ENCODE measurements around the gene DCAF11.

Gene DCAF11

DNA sequence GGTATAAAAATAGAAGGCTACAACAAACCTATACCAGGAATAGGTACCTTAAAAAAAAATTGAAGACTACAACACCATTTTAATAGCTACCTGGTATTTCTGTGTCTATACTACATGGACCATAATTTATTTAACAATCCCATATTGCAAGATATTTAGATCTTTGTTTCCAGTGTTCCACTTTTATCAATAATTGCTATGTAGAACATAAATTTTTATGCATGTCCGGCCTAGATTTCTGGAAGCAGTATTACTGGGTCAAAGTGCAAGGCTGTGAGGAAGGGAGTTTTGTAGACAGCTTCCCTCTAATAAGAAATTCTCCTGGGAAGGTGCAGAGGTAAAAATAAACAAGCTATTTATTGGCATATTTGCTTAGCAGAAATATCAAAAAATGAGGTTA lies 4.1 kb upstream of the DCAF11 start:
- in situ Hi-C loops (cut with MboI; ENCODE audit: low sequenced_read_pairs, unreplicated experiment), result no loop called here
- no peak for TF ChIP-seq CTCF (IDR thresholded peaks at IDR 0.05; ENCODE audit: borderline replicate concordance, control extremely low read depth, extremely low read depth, insufficient read depth, missing control alignments)

GRCh38 chr14:24113379-24113800 lies 1.2 kb upstream of the DCAF11 start:
- DNase-seq (ENCODE audit: low spot score), result no peak
- in situ Hi-C loops (cut with MboI; ENCODE audit: low sequenced_read_pairs, unreplicated experiment), result no loop called here
- no peak for TF ChIP-seq CTCF (IDR thresholded peaks at IDR 0.05; ENCODE audit: borderline replicate concordance, control extremely low read depth, extremely low read depth, insufficient read depth, missing control alignments)

More for the DNA sequence above, 4.1 kb upstream of the DCAF11 start:
- DNase-seq (ENCODE audit: low spot score), result no peak

GRCh38 chr14:24113801-24114531 lies 611 bp upstream of the DCAF11 start:
- in situ Hi-C loops (cut with MboI; ENCODE audit: low sequenced_read_pairs, unreplicated experiment), result no loop called here
- no peak for TF ChIP-seq CTCF (IDR thresholded peaks at IDR 0.05; ENCODE audit: borderline replicate concordance, control extremely low read depth, extremely low read depth, insufficient read depth, missing control alignments)
- peak; percentile 85 for DNase-seq (ENCODE audit: low spot score)

GRCh38 chr14:24115422-24116127 lies 998 bp downstream of the DCAF11 start:
- TF ChIP-seq CTCF (IDR thresholded peaks at IDR 0.05; ENCODE audit: borderline replicate concordance, control extremely low read depth, extremely low read depth, insufficient read depth, missing control alignments), result no peak
- in situ Hi-C loops (cut with MboI; ENCODE audit: low sequenced_read_pairs, unreplicated experiment), result no loop called here
- DNase-seq (ENCODE audit: low spot score), result no peak

DNA sequence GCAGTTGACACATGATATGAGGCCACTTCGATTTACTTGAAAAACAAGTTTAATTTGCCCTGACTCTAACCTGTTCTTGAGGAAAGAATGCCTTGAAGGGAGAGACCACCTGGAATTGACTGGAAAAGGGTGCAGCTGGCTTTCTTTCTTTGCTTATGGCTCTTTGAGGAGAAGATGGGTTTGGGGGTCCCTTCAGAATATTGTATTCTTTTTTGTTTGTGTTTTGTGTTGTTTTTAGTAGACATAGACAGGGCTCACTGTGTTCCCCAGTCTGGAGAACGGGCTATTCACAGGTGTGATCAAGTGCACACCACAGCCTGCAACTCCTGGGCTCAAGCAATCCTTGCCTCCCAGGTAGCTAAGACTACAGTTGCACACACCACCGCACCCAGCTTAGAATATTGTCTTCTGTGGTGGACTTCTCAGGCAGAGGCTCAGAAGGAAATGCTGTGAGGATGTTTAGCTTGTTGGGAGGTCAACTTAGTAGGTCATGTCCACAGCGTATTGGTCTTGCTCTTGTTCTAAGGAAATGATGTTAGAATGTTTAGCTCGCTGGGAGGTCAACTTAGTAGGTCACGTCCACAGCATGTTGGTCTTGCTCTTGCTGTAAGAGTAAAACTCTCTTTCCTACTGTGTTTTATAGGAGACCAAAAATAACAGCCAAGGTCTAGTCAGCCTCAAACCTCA lies 1.7 kb downstream of the DCAF11 start:
- in situ Hi-C loops (cut with MboI; ENCODE audit: low sequenced_read_pairs, unreplicated experiment), result no loop called here
- TF ChIP-seq CTCF (IDR thresholded peaks at IDR 0.05; ENCODE audit: borderline replicate concordance, control extremely low read depth, extremely low read depth, insufficient read depth, missing control alignments), result no peak
- DNase-seq (ENCODE audit: low spot score), result no peak

DNA sequence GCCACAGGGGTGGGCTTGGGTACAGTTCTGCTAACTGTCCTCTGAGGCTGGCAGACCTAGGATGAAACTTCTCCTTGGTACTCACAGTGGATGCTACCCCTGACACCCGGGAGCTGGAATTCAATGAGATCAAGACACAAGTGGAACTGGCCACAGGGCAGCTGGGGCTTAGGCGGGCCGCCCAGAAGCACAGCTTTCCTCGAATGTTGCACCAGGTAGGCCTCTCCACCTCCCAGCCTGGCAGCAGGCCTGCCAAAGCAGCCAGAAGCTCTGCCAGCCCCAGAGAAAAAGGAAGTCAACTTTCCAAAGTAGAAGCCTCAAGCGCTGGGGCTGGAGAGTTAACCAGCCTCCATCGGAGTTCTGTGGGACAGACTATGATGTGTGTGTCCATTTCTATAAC lies 2.6 kb downstream of the DCAF11 start:
- DNase-seq (ENCODE audit: low spot score), result no peak
- in situ Hi-C loops (cut with MboI; ENCODE audit: low sequenced_read_pairs, unreplicated experiment), result no loop called here
- no peak for TF ChIP-seq CTCF (IDR thresholded peaks at IDR 0.05; ENCODE audit: borderline replicate concordance, control extremely low read depth, extremely low read depth, insufficient read depth, missing control alignments)

All from GM13976 (cell line).